Uterus (tissue), 4 donors: ENCODE measurements around the gene LRRC7. TPM values are rescaled to one million over a fixed set of nuclear protein-coding genes. Genes with fewer than 3 reads are reported as not detected.

ENCODE experiments used
- DNase-seq, 2 donors: peaks; one replicate each; pipeline ENCODE4 v3.0.0-alpha.2; 2019 to 2020
- H3K27ac ChIP-seq, 2 donors: fragments of 200-600 bp; sonication (generic); 1 replicate in 1 of 2; 2 replicates in 1 of 2; pipeline ENCODE4 v1.5.1; 2016 to 2018
- H3K27me3 ChIP-seq, 2 donors: fragments of 200-600 bp; sonication (generic); one replicate each; pipeline ENCODE4 v1.5.1; 2018 to 2019; ENCODE audit warnings: control low read depth in 1 of 2
- H3K36me3 ChIP-seq, 2 donors: fragments of 200-600 bp; sonication (generic); one replicate each; pipeline ENCODE4 v1.5.1; 2019; ENCODE audit warnings: control low read depth in 1 of 2
- H3K4me1 ChIP-seq, 2 donors: fragments of 200-600 bp; sonication (generic); one replicate each; pipeline ENCODE4 v1.5.1; 2018 to 2019; ENCODE audit warnings: control low read depth in 1 of 2
- H3K4me3 ChIP-seq, 2 donors: fragments of 200-600 bp; sonication (generic); 1 replicate in 1 of 2; 2 replicates in 1 of 2; pipeline ENCODE4 v1.5.1; 2018 to 2019; ENCODE audit warnings: mild to moderate bottlenecking in 1 of 2
- H3K9me3 ChIP-seq, 2 donors: fragments of 200-600 bp; sonication (generic); one replicate each; pipeline ENCODE4 v1.5.1; 2019; ENCODE audit warnings: control low read depth in 1 of 2
- CTCF ChIP-seq, 4 experiments: fragments of 200-600 bp in 2 of 4; fragments of 450-650 bp in 2 of 4; sonication (generic) in 2 of 4; IDR thresholded peaks; one replicate each; pipeline ENCODE4 v1.5.1; 2016 to 2019; ENCODE audit warnings: antibody characterized with exemption in 4 of 4, mild to moderate bottlenecking in 2 of 4, moderate library complexity in 1 of 4
- POLR2A ChIP-seq, 2 donors: fragments of 450-650 bp; IDR thresholded peaks; one replicate each; pipeline ENCODE4 v1.6.1; 2016; ENCODE audit warnings: antibody characterized with exemption in 2 of 2, mild to moderate bottlenecking in 1 of 2, moderate library complexity in 1 of 2
- intact Hi-C: fragments of 100-400 bp; cut with DNase I; formaldehyde crosslinking; loops from one replicate; pipeline ENCODE4 v1.15.1; 2023; ENCODE audit warnings: low total_unique reads
- total RNA-seq, 4 donors: library from RNA; depleted of rRNA in 3 of 4; stranded (reverse); fragments of >200 nt in 3 of 4; gene quantifications; one replicate each; pipeline versions ENCODE4 v1.1.0 to v1.2.4, GENCODE V29; 2014 to 2023
- donor health status: DM: yes; HTN: yes; CAD: no.

The LRRC7 gene
- total RNA-seq, 4 donors from 2014 or later = 1.5 to 12.0 TPM; not detected in 2

DNA sequence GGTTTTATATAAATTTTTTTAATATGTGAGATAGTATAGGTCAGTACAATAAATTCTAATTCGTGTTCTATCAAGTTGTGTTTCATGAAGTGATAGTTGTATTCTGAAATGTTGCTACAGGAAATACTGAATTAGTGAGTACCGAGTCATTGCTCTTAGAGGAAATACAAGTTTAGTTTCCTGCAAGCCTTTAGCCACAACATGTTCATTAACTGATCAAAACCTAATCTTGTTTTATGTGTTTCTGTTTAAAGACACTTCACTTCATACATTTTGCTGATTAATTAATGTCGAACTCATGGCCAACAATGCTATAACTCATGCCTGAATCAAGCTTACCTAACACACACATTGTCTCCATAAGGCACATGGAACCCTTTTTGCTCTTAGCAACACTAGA is 43.6 kb downstream of the LRRC7 start:
- Histone ChIP-seq H3K9me3 (no peaks in the 10 kb centered on the region), H3K36me3 (no peaks in the 10 kb centered on the region), H3K27ac (no peak overlapping the region), H3K4me3 (no peak overlapping the region), H3K27me3 (no peaks in the 10 kb centered on the region), H3K4me1 (no peaks in the 10 kb centered on the region)
- intact Hi-C loops = no loop called here
- no peak for TF ChIP-seq POLR2A (IDR thresholded peaks at IDR 0.05)
- TF ChIP-seq CTCF (IDR thresholded peaks at IDR 0.05) = no peak
- no peak for DNase-seq

- intact Hi-C loops = no loop called here
- Histone ChIP-seq H3K4me1 (no peaks in the 10 kb centered on the region), H3K36me3 (no peaks in the 10 kb centered on the region)
Observed at GRCh38 chr1:69613414-69613813, 45.7 kb downstream of the LRRC7 start.

DNA sequence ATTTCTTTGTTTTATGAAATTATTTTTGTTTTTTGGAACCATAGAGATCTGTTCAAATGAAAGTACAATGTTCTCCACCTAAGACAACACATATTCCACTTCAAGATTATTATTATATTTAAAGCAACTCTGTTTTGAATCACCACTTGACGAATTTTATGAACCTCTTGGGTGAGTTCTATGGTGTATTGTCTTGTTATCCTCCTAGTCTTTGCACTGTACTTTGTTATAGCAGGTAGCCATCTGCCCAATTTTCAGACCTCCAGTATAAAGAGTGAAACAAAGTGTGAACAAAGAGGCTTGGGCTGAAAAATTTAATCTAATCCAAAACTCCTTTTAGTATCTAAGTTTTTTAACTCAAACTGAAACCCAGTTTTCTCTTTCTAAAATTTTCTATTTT is 71.0 kb downstream of the LRRC7 start:
- no peak for DNase-seq
- H3K27ac ChIP-seq = no peak overlapping the region
- no peaks in the 10 kb centered on the region for H3K4me1 ChIP-seq
- intact Hi-C loops = no loop called here
- H3K9me3 ChIP-seq = no peaks in the 10 kb centered on the region
- H3K4me3 ChIP-seq = no peak overlapping the region
- no peaks in the 10 kb centered on the region for H3K36me3 ChIP-seq
- H3K27me3 ChIP-seq = no peaks in the 10 kb centered on the region
- no peak for TF ChIP-seq POLR2A (IDR thresholded peaks at IDR 0.05)
- TF ChIP-seq CTCF (IDR thresholded peaks at IDR 0.05) = no peak

More at GRCh38 chr1:69613414-69613813, 45.7 kb downstream of the LRRC7 start:
- Histone ChIP-seq H3K27ac (no peak overlapping the region), H3K4me3 (no peak overlapping the region), H3K9me3 (no peaks in the 10 kb centered on the region), H3K27me3 (no peaks in the 10 kb centered on the region)
- DNase-seq = no peak
- TF ChIP-seq CTCF (IDR thresholded peaks at IDR 0.05) = no peak
- TF ChIP-seq POLR2A (IDR thresholded peaks at IDR 0.05) = no peak

GRCh38 chr1:69639159-69639558 is 71.4 kb downstream of the LRRC7 start:
- Histone ChIP-seq H3K36me3 (no peaks in the 10 kb centered on the region), H3K27ac (no peak overlapping the region), H3K27me3 (no peaks in the 10 kb centered on the region), H3K4me3 (no peak overlapping the region), H3K4me1 (no peaks in the 10 kb centered on the region), H3K9me3 (no peaks in the 10 kb centered on the region)
- intact Hi-C loops = no loop called here
- DNase-seq = no peak
- no peak for TF ChIP-seq CTCF (IDR thresholded peaks at IDR 0.05)
- no peak for TF ChIP-seq POLR2A (IDR thresholded peaks at IDR 0.05)

GRCh38 chr1:69643266-69643665 is 75.5 kb downstream of the LRRC7 start:
- intact Hi-C loops = no loop called here
- no peak for TF ChIP-seq POLR2A (IDR thresholded peaks at IDR 0.05)

DNA sequence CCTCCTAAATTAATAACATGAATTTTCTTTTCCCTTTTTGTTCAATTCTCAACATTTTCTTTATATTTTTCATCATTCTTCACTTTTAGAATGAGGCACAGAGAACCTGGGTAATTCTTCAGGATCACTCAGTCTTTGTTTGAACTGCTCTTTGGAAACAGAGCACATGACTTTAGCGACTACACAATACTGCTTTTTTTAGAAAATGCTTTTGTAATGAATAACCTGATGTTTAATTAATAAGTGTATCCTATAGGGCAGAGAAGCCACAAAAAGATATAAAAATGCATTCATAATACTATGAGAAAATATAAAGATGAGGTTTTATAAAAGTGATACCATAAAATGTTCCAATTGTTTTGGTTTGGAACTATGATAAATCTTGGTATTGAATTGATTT is 77.8 kb downstream of the LRRC7 start:
- intact Hi-C loops = no loop called here
- DNase-seq = no peak
- no peak for TF ChIP-seq CTCF (IDR thresholded peaks at IDR 0.05)
- TF ChIP-seq POLR2A (IDR thresholded peaks at IDR 0.05) = no peak

More at GRCh38 chr1:69643266-69643665, 75.5 kb downstream of the LRRC7 start:
- Histone ChIP-seq H3K27ac (no peak overlapping the region), H3K9me3 (no peaks in the 10 kb centered on the region), H3K4me1 (no peaks in the 10 kb centered on the region), H3K36me3 (no peaks in the 10 kb centered on the region), H3K4me3 (no peak overlapping the region), H3K27me3 (no peaks in the 10 kb centered on the region)
- DNase-seq = no peak

More for the DNA sequence above, 77.8 kb downstream of the LRRC7 start:
- Histone ChIP-seq H3K36me3 (no peaks in the 10 kb centered on the region), H3K27ac (no peak overlapping the region), H3K27me3 (no peaks in the 10 kb centered on the region), H3K9me3 (no peaks in the 10 kb centered on the region), H3K4me3 (no peak overlapping the region), H3K4me1 (no peaks in the 10 kb centered on the region)
